Measurements from ENCODE around the gene C1orf232. TPM values are rescaled to one million over a fixed set of nuclear protein-coding genes. Genes with fewer than 3 reads are reported as not detected.

Gene C1orf232
- total and polyA plus RNA-seq, 2 of the 13 experiments (the other 11 are each of a cell fraction or from before 2014, with no cell fraction given): not detected

- TF ChIP-seq, protein P1, sequence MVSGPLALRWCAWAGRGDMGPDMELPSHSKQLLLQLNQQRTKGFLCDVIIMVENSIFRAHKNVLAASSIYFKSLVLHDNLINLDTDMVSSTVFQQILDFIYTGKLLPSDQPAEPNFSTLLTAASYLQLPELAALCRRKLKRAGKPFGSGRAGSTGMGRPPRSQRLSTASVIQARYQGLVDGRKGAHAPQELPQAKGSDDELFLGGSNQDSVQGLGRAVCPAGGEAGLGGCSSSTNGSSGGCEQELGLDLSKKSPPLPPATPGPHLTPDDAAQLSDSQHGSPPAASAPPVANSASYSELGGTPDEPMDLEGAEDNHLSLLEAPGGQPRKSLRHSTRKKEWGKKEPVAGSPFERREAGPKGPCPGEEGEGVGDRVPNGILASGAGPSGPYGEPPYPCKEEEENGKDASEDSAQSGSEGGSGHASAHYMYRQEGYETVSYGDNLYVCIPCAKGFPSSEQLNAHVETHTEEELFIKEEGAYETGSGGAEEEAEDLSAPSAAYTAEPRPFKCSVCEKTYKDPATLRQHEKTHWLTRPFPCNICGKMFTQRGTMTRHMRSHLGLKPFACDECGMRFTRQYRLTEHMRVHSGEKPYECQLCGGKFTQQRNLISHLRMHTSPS (CRISPR knock-in tag; IDR thresholded peaks at IDR 0.05; ENCODE audit: low read depth): peak; percentile 50; the same call in 1 of the 2 replicates
- no peak for TF ChIP-seq CREBL2 (CRISPR knock-in tag; IDR thresholded peaks at IDR 0.05; ENCODE audit: borderline replicate concordance)
- peak; percentile 5; the same call in 1 of the 2 replicates for TF ChIP-seq FOSL2 (CRISPR knock-in tag; IDR thresholded peaks at IDR 0.05)
- no peak for TF ChIP-seq ZSCAN31 (CRISPR knock-in tag; IDR thresholded peaks at IDR 0.05; ENCODE audit: low read depth)
- TF ChIP-seq ATF7 (IDR thresholded peaks at IDR 0.05): no peak
- TF ChIP-seq ATF7 (CRISPR knock-in tag; IDR thresholded peaks at IDR 0.05): no peak
- 0 out of 2 replicates have a peak, but pooled peaks have one; percentile 21 for TF ChIP-seq SRY (CRISPR knock-in tag; IDR thresholded peaks at IDR 0.05)
- TF ChIP-seq ZMYM2 (CRISPR knock-in tag; IDR thresholded peaks at IDR 0.05): no peak
- TF ChIP-seq RBFOX2 (IDR thresholded peaks at IDR 0.05; ENCODE audit: low read depth, low read length): peak; percentile 63
- no peak for TF ChIP-seq BRCA1 (CRISPR knock-in tag; IDR thresholded peaks at IDR 0.05)
- TF ChIP-seq SAP130 (CRISPR knock-in tag; IDR thresholded peaks at IDR 0.05; ENCODE audit: low read depth): peak; percentile 54; the same call in 1 of the 2 replicates
- no peak for TF ChIP-seq ZNF781 (CRISPR knock-in tag; IDR thresholded peaks at IDR 0.05; ENCODE audit: borderline replicate concordance, not compliant biosample characterization)
- TF ChIP-seq FOXM1 (CRISPR knock-in tag; IDR thresholded peaks at IDR 0.05): no peak
- TF ChIP-seq SRSF4 (IDR thresholded peaks at IDR 0.05; ENCODE audit: low read depth, low read length, poor library complexity, severe bottlenecking): no peak
- TF ChIP-seq ZNF766 (CRISPR knock-in tag; IDR thresholded peaks at IDR 0.05; ENCODE audit: borderline replicate concordance): no peak
- no peak for TF ChIP-seq ZNF484 (CRISPR knock-in tag; IDR thresholded peaks at IDR 0.05; ENCODE audit: borderline replicate concordance, low read depth)
- TF ChIP-seq IRF9 (CRISPR knock-in tag; IDR thresholded peaks at IDR 0.05; ENCODE audit: borderline replicate concordance): no peak
- no peak for TF ChIP-seq MAF1 (CRISPR knock-in tag; IDR thresholded peaks at IDR 0.05; ENCODE audit: borderline replicate concordance)
- TF ChIP-seq TFAP4 (IDR thresholded peaks at IDR 0.05; ENCODE audit: borderline replicate concordance, low read depth): no peak
- TF ChIP-seq GABPB1 (CRISPR knock-in tag; IDR thresholded peaks at IDR 0.05): peak; percentile 68; the same call in 1 of the 2 replicates
- TF ChIP-seq CTCF (CRISPR knock-in tag; IDR thresholded peaks at IDR 0.05): peak; percentile 55
- TF ChIP-seq ZNF383 (CRISPR knock-in tag; IDR thresholded peaks at IDR 0.05; ENCODE audit: borderline replicate concordance): no peak
- TF ChIP-seq ZNF441 (CRISPR knock-in tag; IDR thresholded peaks at IDR 0.05; ENCODE audit: borderline replicate concordance): peak; percentile 49; the same call in 1 of the 2 replicates
- no peak for TF ChIP-seq SMARCE1 (IDR thresholded peaks at IDR 0.05; ENCODE audit: borderline replicate concordance)
- no peak for TF ChIP-seq CHD4 (IDR thresholded peaks at IDR 0.05; ENCODE audit: borderline replicate concordance, low read length)
- no peak for TF ChIP-seq SP4 (CRISPR knock-in tag; IDR thresholded peaks at IDR 0.05)
- peak; percentile 42; the same call in 1 of the 2 replicates for TF ChIP-seq ELF1 (CRISPR knock-in tag; IDR thresholded peaks at IDR 0.05)
These were observed 8.5 kb upstream of the C1orf232 start, which contains the start of gene CNKSR1 (continued) for GRCh38 chr1:26177182-26177684.

Measured in HepG2 (cell line).